Tibial artery (tissue), 4 donors: ENCODE measurements around the gene SNX8.

ENCODE experiments used
- DNase-seq, 2 donors: peaks; one replicate each; pipeline ENCODE4 v3.0.0-alpha.2; 2019
- H3K27ac ChIP-seq, 2 donors: fragments of 200-600 bp; sonication (generic) in 1 of 2; 1 replicate in 1 of 2; 2 replicates in 1 of 2; pipeline ENCODE4 v1.5.1; 2018 to 2019; ENCODE audit warnings: mild to moderate bottlenecking in 1 of 2
- H3K27me3 ChIP-seq, 2 donors: fragments of 200-600 bp; sonication (generic) in 1 of 2; one replicate each; pipeline versions ENCODE4 v1.5.1 to v1.6.0; 2016 to 2019
- H3K36me3 ChIP-seq, 3 donors: fragments of 200-600 bp; sonication (generic) in 2 of 3; one replicate each; pipeline ENCODE4 v1.5.1; 2016 to 2019; ENCODE audit warnings: mild to moderate bottlenecking in 2 of 3
- H3K4me1 ChIP-seq, 4 donors: fragments of 200-600 bp; sonication (generic) in 2 of 4; 1 replicate in 3 of 4; 2 replicates in 1 of 4; pipeline ENCODE4 v1.5.1; 2016 to 2019
- H3K4me3 ChIP-seq, 2 donors: fragments of 200-600 bp; sonication (generic) in 1 of 2; 1 replicate in 1 of 2; 2 replicates in 1 of 2; pipeline ENCODE4 v1.5.1; 2018 to 2019; ENCODE audit warnings: mild to moderate bottlenecking in 2 of 2
- H3K9me3 ChIP-seq, 3 donors: fragments of 200-600 bp; sonication (generic) in 1 of 3; one replicate each; pipeline ENCODE4 v1.5.1; 2016 to 2019
- CTCF ChIP-seq, 2 experiments: fragments of 200-600 bp in 1 of 2; fragments of 450-650 bp in 1 of 2; IDR thresholded peaks; one replicate each; pipeline ENCODE4 v1.5.1; 2017 to 2019; ENCODE audit warnings: antibody characterized with exemption in 2 of 2, mild to moderate bottlenecking in 1 of 2, moderate library complexity in 1 of 2
- intact Hi-C: fragments of 100-400 bp; cut with DNase I; formaldehyde crosslinking; loops from one replicate; pipeline ENCODE4 v1.15.0; 2023; ENCODE audit warnings: low total_unique reads

The SNX8 gene

GRCh38 chr7:2357571-2357970, 43.3 kb upstream of the SNX8 start:
- peaks cover 0 to 51% (median 38%) of the 10 kb centered on the region in 4 donors for H3K4me1 ChIP-seq
- no peak for TF ChIP-seq CTCF (IDR thresholded peaks at IDR 0.05)

GRCh38 chr7:2357165-2357564, 42.9 kb upstream of the SNX8 start:
- H3K4me1 ChIP-seq, result peaks cover 0 to 51% (median 38%) of the 10 kb centered on the region in 4 donors
- no peak for DNase-seq
- no peaks in the 10 kb centered on the region for H3K9me3 ChIP-seq
- no peak overlapping the region for H3K27ac ChIP-seq
- H3K36me3 ChIP-seq, result peaks cover 11 to 26% (median 14%) of the 10 kb centered on the region in 3 donors
- no peak for TF ChIP-seq CTCF (IDR thresholded peaks at IDR 0.05)
- H3K27me3 ChIP-seq, result no peaks in the 10 kb centered on the region
- no peak overlapping the region for H3K4me3 ChIP-seq
- intact Hi-C loops, result no loop called here

More at GRCh38 chr7:2357571-2357970, 43.3 kb upstream of the SNX8 start:
- DNase-seq, result no peak
- H3K27ac ChIP-seq, result no peak overlapping the region
- no peaks in the 10 kb centered on the region for H3K9me3 ChIP-seq
- no peaks in the 10 kb centered on the region for H3K27me3 ChIP-seq
- intact Hi-C loops, result no loop called here
- H3K4me3 ChIP-seq, result no peak overlapping the region
- peaks cover 15 to 31% (median 18%) of the 10 kb centered on the region in 3 donors for H3K36me3 ChIP-seq

DNA sequence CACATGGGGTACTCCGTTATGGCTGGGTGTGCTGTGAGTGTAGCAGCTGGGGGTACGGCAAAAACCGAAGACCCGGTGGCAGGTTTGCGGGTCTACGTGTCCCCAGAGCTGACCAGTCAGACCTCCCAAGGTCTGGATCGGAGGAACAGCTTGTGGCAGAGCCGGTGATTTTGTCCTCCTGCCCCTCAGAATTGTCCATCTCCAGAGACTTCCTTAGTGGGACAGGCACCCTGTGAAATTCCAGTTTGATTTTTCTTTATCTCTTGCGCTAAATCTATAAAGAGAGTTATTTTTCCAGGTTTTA, 41.4 kb upstream of the SNX8 start:
- Histone ChIP-seq H3K4me3 (peak overlapping the region; percentile 94 to 99), H3K27ac (peak overlapping the region; percentile 93 to 99), H3K9me3 (no peaks in the 10 kb centered on the region)

GRCh38 chr7:2354939-2355704, 40.9 kb upstream of the SNX8 start:
- H3K36me3 ChIP-seq, result peaks cover 0 to 9% (median 0%) of the 10 kb centered on the region in 3 donors
- intact Hi-C loops, result loop anchor here (5.0 kb wide), 2 partner anchors 43 to 113 kb away; partner anchors contain the start of genes MRM2, NUDT1 and SNX8
- no peak for DNase-seq
- peak overlapping the region; percentile 94 to 99 for H3K4me3 ChIP-seq
- H3K27ac ChIP-seq, result peak overlapping the region; percentile 93 to 99
- H3K4me1 ChIP-seq, result peaks cover 0 to 51% (median 36%) of the 10 kb centered on the region in 4 donors
- H3K27me3 ChIP-seq, result no peaks in the 10 kb centered on the region
- H3K9me3 ChIP-seq, result no peaks in the 10 kb centered on the region
- no peak for TF ChIP-seq CTCF (IDR thresholded peaks at IDR 0.05)

More for the DNA sequence above, 41.4 kb upstream of the SNX8 start:
- Histone ChIP-seq H3K4me1 (peaks cover 0 to 51% (median 37%) of the 10 kb centered on the region in 4 donors), H3K36me3 (peaks cover 0 to 11% (median 0%) of the 10 kb centered on the region in 3 donors), H3K27me3 (no peaks in the 10 kb centered on the region)
- no peak for TF ChIP-seq CTCF (IDR thresholded peaks at IDR 0.05)
- DNase-seq, result no peak
- intact Hi-C loops, result no loop called here

- no peaks in the 10 kb centered on the region for H3K9me3 ChIP-seq
- peaks cover 0 to 48% (median 36%) of the 10 kb centered on the region in 4 donors for H3K4me1 ChIP-seq
- peak within 1 kb of the TSS; percentile 94 to 99 for H3K4me3 ChIP-seq
- DNase-seq, result peak; percentile 91 to 94
- H3K36me3 ChIP-seq, result peaks cover 0 to 9% (median 0%) of the 10 kb centered on the region in 3 donors
- no peak for TF ChIP-seq CTCF (IDR thresholded peaks at IDR 0.05)
- H3K27ac ChIP-seq, result peak within 1 kb of the TSS; percentile 93 to 99
- intact Hi-C loops, result loop anchor here (5.0 kb wide), 2 partner anchors 42 to 112 kb away; partner anchors contain the start of genes MRM2, NUDT1 and SNX8
- no peaks in the 10 kb centered on the region for H3K27me3 ChIP-seq
These were observed 40.1 kb upstream of the SNX8 start, which contains the start of gene EIF3B for GRCh38 chr7:2354186-2354938. Gene EIF3B (plus strand): TSS chr7:2354827. CDS start chr7:2354922, 95 bp downstream.
